HK-2 (cell line): ENCODE data around the gene LGI4.

Source experiments
- DNase-seq: peaks from one replicate; pipeline ENCODE4 v3.0.0-alpha.2; 2018; ENCODE audit not compliant: unreplicated experiment

Gene LGI4

GRCh38 chr19:35085947-35086346 lies 48.9 kb downstream of the LGI4 start:
- no peak for DNase-seq

- no peak for DNase-seq
Observed at GRCh38 chr19:35084509-35084762, 50.4 kb downstream of the LGI4 start.

- DNase-seq = no peak
Observed at GRCh38 chr19:35083691-35084508, 51.0 kb downstream of the LGI4 start.

- no peak for DNase-seq
Observed at GRCh38 chr19:35081201-35081600, 53.7 kb downstream of the LGI4 start.

GRCh38 chr19:35080613-35081170 lies 54.2 kb downstream of the LGI4 start:
- no peak for DNase-seq

GRCh38 chr19:35079826-35080225 lies 55.0 kb downstream of the LGI4 start:
- no peak for DNase-seq

- DNase-seq = no peak
Observed at GRCh38 chr19:35077411-35078223, 57.2 kb downstream of the LGI4 start.

- no peak for DNase-seq
Observed at GRCh38 chr19:35076657-35077056, 58.2 kb downstream of the LGI4 start.

- DNase-seq = no peak
Observed at GRCh38 chr19:35076026-35076370, 58.9 kb downstream of the LGI4 start.

GRCh38 chr19:35075202-35076025 lies 59.4 kb downstream of the LGI4 start:
- no peak for DNase-seq
